HEK293 (cell line): ENCODE results near the gene NCAN.

Source experiments
- OSR2 ChIP-seq: fragments of 450-650 bp; formaldehyde crosslinking; IDR thresholded peaks from 2 replicates; pipeline ENCODE4 v1.5.1; 2016; ENCODE audit warnings: missing biosample characterization, missing genetic modification characterization
- PRDM4 ChIP-seq: fragments of 450-650 bp; formaldehyde crosslinking; IDR thresholded peaks from 2 replicates; pipeline ENCODE4 v1.5.1; 2017; ENCODE audit warnings: missing biosample characterization, missing genetic modification characterization
- ZFP41 ChIP-seq: fragments of 450-650 bp; formaldehyde crosslinking; IDR thresholded peaks from 2 replicates; pipeline ENCODE4 v1.5.1; 2016; ENCODE audit warnings: missing biosample characterization, missing genetic modification characterization, borderline replicate concordance
- ZNF768 ChIP-seq: fragments of 450-650 bp; formaldehyde crosslinking; IDR thresholded peaks from 2 replicates; pipeline ENCODE4 v1.5.1; 2018; ENCODE audit warnings: missing biosample characterization, mild to moderate bottlenecking, missing genetic modification characterization
- TF ChIP-seq, protein P1 (sequence below): fragments of 450-650 bp; formaldehyde crosslinking; IDR thresholded peaks from 2 replicates; pipeline ENCODE4 v1.5.1; 2016; ENCODE audit warnings: missing biosample characterization, missing genetic modification characterization
- TF ChIP-seq, protein P2 (sequence below): IDR thresholded peaks from 2 replicates; pipeline ENCODE4 v1.6.1; 2011; ENCODE audit warnings: mild to moderate bottlenecking, low read depth, low read length, borderline replicate concordance

DNA sequence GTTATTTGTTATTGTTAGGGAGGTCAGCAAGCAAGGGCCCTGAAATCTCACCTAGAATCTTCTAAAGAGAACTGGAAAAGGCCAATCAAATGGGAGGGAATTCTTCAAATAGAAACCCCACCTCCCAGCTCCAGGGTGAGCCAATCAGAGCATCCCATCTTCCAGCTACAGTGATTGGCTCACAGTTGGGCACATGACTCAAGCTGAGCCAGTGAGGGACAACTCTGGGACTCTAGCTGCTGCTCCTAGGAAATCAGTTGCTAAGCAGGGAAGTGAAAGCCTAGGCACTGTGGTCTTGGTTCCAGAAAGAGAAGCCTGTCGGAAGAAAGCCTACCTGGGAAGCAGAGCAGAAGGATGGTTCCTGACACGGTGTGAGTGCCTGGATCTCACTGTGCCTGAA, 48.0 kb downstream of the NCAN start:
- TF ChIP-seq ZFP41 (tag by site-specific recombination) (no peak), OSR2 (tag by site-specific recombination) (no peak), ZNF768 (tag by site-specific recombination) (no peak), PRDM4 (tag by site-specific recombination) (no peak)
- TF ChIP-seq, protein P1, sequence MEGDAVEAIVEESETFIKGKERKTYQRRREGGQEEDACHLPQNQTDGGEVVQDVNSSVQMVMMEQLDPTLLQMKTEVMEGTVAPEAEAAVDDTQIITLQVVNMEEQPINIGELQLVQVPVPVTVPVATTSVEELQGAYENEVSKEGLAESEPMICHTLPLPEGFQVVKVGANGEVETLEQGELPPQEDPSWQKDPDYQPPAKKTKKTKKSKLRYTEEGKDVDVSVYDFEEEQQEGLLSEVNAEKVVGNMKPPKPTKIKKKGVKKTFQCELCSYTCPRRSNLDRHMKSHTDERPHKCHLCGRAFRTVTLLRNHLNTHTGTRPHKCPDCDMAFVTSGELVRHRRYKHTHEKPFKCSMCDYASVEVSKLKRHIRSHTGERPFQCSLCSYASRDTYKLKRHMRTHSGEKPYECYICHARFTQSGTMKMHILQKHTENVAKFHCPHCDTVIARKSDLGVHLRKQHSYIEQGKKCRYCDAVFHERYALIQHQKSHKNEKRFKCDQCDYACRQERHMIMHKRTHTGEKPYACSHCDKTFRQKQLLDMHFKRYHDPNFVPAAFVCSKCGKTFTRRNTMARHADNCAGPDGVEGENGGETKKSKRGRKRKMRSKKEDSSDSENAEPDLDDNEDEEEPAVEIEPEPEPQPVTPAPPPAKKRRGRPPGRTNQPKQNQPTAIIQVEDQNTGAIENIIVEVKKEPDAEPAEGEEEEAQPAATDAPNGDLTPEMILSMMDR (tag by site-specific recombination): no peak
- TF ChIP-seq, protein P2, sequence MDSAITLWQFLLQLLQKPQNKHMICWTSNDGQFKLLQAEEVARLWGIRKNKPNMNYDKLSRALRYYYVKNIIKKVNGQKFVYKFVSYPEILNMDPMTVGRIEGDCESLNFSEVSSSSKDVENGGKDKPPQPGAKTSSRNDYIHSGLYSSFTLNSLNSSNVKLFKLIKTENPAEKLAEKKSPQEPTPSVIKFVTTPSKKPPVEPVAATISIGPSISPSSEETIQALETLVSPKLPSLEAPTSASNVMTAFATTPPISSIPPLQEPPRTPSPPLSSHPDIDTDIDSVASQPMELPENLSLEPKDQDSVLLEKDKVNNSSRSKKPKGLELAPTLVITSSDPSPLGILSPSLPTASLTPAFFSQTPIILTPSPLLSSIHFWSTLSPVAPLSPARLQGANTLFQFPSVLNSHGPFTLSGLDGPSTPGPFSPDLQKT: no peak
